GM19372 (cell line): ENCODE measurements around the gene GALNT9.
"Not testable (repeated sequence)": the region's sequence is repeated elsewhere in the genome, so short reads cannot be mapped to it uniquely, and the experiment has no call there.

Experiments used
- ATAC-seq: cut with Tn5 transposase; IDR thresholded peaks from one replicate; pipeline ENCODE4 v1.9.1; 2021; ENCODE audit warnings: mild to moderate bottlenecking, low read depth, moderate library complexity; ENCODE audit not compliant: unreplicated experiment

The GALNT9 gene

GRCh38 chr12:132151766-132152410, 177.5 kb downstream of the GALNT9 start:
- ATAC-seq = no peak

DNA sequence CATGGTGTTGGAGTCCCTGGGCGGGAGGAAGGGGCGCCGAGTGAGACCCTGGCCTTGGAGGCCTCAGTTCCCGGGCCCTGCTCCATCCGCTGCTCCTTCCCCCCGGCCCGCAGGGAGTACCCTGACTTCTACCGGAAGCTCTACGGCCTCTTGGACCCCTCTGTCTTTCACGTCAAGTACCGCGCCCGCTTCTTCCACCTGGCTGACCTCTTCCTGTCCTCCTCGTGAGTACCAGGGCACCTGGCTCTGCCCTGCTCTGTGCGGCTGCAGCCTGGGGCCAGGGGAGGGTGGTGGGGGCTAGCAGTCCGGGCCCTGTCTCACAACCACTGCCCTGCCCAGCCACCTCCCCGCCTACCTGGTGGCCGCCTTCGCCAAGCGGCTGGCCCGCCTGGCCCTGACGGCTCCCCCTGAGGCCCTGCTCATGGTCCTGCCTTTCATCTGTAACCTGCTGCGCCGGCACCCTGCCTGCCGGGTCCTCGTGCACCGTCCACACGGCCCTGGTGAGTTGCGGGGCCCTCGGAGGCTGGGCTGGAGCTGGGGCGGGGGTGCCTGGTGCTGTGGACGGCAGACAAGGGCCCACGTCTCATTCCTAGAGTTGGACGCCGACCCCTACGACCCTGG, 178.1 kb downstream of the GALNT9 start:
- no peak for ATAC-seq

DNA sequence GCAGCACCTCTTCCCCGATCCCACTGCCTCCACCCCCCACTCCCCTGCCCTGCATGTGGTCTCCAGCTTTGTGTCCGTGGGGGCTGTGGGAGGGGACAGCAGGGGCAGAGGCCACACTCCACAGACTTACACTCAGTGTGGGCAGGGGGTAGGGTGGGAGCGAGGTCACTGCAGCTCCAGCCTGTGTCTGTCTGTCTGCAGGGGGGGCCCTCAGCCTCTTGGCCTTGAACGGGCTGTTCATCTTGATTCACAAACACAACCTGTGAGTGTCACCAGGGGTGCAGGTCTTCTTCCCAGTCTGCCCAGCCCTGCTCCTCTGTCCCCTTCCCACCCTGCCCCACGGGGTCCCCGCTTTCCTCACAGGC, 178.6 kb downstream of the GALNT9 start:
- no peak for ATAC-seq

DNA sequence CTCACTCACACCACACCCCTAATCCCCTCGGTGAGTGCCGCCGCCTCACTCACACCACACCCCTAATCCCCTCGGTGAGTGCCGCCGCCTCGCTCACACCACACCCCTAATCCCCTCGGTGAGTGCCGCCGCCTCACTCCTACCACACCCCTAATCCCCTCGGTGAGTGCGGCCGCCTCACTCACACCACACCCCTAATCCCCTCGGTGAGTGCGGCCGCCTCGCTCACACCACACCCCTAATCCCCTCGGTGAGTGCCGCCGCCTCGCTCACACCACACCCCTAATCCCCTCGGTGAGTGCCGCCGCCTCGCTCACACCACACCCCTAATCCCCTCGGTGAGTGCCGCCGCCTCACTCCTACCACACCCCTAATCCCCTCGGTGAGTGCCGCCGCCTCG, 179.9 kb downstream of the GALNT9 start:
- not testable (repeated sequence) for ATAC-seq

GRCh38 chr12:132148368-132149045, 180.9 kb downstream of the GALNT9 start:
- ATAC-seq = no peak

- ATAC-seq = no peak
These were observed 181.7 kb downstream of the GALNT9 start for GRCh38 chr12:132147423-132148367.

GRCh38 chr12:132146772-132147422, 182.5 kb downstream of the GALNT9 start:
- ATAC-seq = no peak
